IMR-90 (cell line): ENCODE data around the gene TTC24.
A peak's percentile ranks its signal among the peaks of the same experiment; 100 is the strongest.

Experiments used
- BHLHE40 ChIP-seq: fragments of 150-350 bp; IDR thresholded peaks from 2 replicates; pipeline ENCODE4 v1.6.1; 2016; ENCODE audit warnings: mild to moderate bottlenecking, low read depth, low read length
- CEBPB ChIP-seq: IDR thresholded peaks from 2 replicates; pipeline ENCODE4 v1.6.1; 2012; ENCODE audit warnings: low read depth, low read length, improper control_type of control experiment
- CHD1 ChIP-seq: IDR thresholded peaks from 2 replicates; pipeline ENCODE4 v1.6.1; 2012; ENCODE audit warnings: low read depth, low read length, improper control_type of control experiment
- CTCF ChIP-seq: conservative IDR thresholded peaks from 2 replicates; pipeline ENCODE4 v1.5.1; 2012; ENCODE audit warnings: mild to moderate bottlenecking, low read depth, low read length, improper control_type of control experiment
- ELK1 ChIP-seq: fragments of 150-350 bp; IDR thresholded peaks from 2 replicates; pipeline ENCODE4 v1.6.1; 2016; ENCODE audit warnings: low read depth, mild to moderate bottlenecking, low read length, moderate library complexity, borderline replicate concordance
- FOS ChIP-seq: fragments of 150-350 bp; IDR thresholded peaks from 2 replicates; pipeline ENCODE4 v1.6.1; 2016; ENCODE audit warnings: low read depth, low read length
- MAFK ChIP-seq: IDR thresholded peaks from 2 replicates; pipeline ENCODE4 v1.6.1; 2012; ENCODE audit warnings: low read depth, low read length, improper control_type of control experiment
- MAZ ChIP-seq: IDR thresholded peaks from 2 replicates; pipeline ENCODE4 v1.6.1; 2012; ENCODE audit warnings: low read depth, mild to moderate bottlenecking, low read length, improper control_type of control experiment, moderate library complexity, borderline replicate concordance
- NFE2L2 ChIP-seq: fragments of 150-350 bp; IDR thresholded peaks from 2 replicates; pipeline ENCODE4 v1.6.1; 2016; ENCODE audit warnings: low read depth, mild to moderate bottlenecking, low read length
- POLR2A ChIP-seq: IDR thresholded peaks from 2 replicates; pipeline ENCODE4 v1.6.1; 2012; ENCODE audit warnings: mild to moderate bottlenecking, low read depth, low read length
- RAD21 ChIP-seq: IDR thresholded peaks from 2 replicates; pipeline ENCODE4 v1.6.1; 2012; ENCODE audit warnings: low read length, improper control_type of control experiment
- SMC3 ChIP-seq: fragments of 150-350 bp; IDR thresholded peaks from 2 replicates; pipeline ENCODE4 v1.6.1; 2016; ENCODE audit warnings: low read depth, mild to moderate bottlenecking, antibody characterized with exemption, low read length, moderate library complexity
- USF2 ChIP-seq: fragments of 150-350 bp; IDR thresholded peaks from 2 replicates; pipeline ENCODE4 v1.6.1; 2017; ENCODE audit warnings: mild to moderate bottlenecking, antibody characterized with exemption, low read length, low read depth

- TF ChIP-seq CTCF: 0 out of 2 replicates have a peak, but pooled peaks have one; percentile 12
- TF ChIP-seq POLR2A: no peak
- TF ChIP-seq USF2: no peak
- TF ChIP-seq MAZ: no peak
- no peak for TF ChIP-seq ELK1
- no peak for TF ChIP-seq MAFK
- no peak for TF ChIP-seq SMC3
- TF ChIP-seq FOS: no peak
- TF ChIP-seq NFE2L2: no peak
- no peak for TF ChIP-seq CHD1
- TF ChIP-seq CEBPB: no peak
- TF ChIP-seq RAD21: no peak
- no peak for TF ChIP-seq BHLHE40
Observed at GRCh38 chr1:156584813-156585212, 5.3 kb downstream of the TTC24 start.
